Measurements from ENCODE around the gene CYTH1. TPM values are rescaled to one million over a fixed set of nuclear protein-coding genes. Genes with fewer than 3 reads are reported as not detected.
"Not testable (repeated sequence)": the region's sequence is repeated elsewhere in the genome, so short reads cannot be mapped to it uniquely, and the experiment has no call there.

The CYTH1 gene
- total RNA-seq, 2 donors from 2014 or later, result 23.1 to 27.4 TPM

GRCh38 chr17:78781104-78781892 lies 775 bp downstream of the CYTH1 start:
- Mint-ChIP-seq H3K36me3 (ENCODE audit: low read depth) (no peaks in the 10 kb centered on the region), H3K4me3 (peak overlapping the region; percentile 64), H3K27me3 (ENCODE audit: insufficient read depth) (no peaks in the 10 kb centered on the region), H3K9me3 (no peaks in the 10 kb centered on the region), H3K4me1 (peaks cover 23% of the 10 kb centered on the region), H3K27ac (no peak overlapping the region)
- Histone ChIP-seq H3K27ac (ENCODE audit: low read depth, low read length) (peak overlapping the region; percentile 44), H3K4me1 (ENCODE audit: control insufficient read depth, insufficient read depth, low read length) (no peaks in the 10 kb centered on the region), H3K27me3 (ENCODE audit: control insufficient read depth, insufficient read depth, low read length, poor library complexity, severe bottlenecking) (no peaks in the 10 kb centered on the region), H3K36me3 (ENCODE audit: control insufficient read depth, insufficient read depth, low read length) (no peaks in the 10 kb centered on the region), H3K9ac (ENCODE audit: extremely low read depth, low read length, poor library complexity, severe bottlenecking) (peak overlapping the region; percentile 57), H3K9me3 (ENCODE audit: control insufficient read depth, low read length) (no peaks in the 10 kb centered on the region), H3K4me3 (ENCODE audit: low read length) (peak overlapping the region; percentile 87)
- 8 to 12% methylated on average over 22 to 68 of the region's 68 CpGs for WGBS, 2 experiments (ENCODE audit: insufficient coverage in 1 of 2, insufficient read length in 1 of 2)
- DNase-seq, result peak; percentile 85
- TF ChIP-seq, protein P1, sequence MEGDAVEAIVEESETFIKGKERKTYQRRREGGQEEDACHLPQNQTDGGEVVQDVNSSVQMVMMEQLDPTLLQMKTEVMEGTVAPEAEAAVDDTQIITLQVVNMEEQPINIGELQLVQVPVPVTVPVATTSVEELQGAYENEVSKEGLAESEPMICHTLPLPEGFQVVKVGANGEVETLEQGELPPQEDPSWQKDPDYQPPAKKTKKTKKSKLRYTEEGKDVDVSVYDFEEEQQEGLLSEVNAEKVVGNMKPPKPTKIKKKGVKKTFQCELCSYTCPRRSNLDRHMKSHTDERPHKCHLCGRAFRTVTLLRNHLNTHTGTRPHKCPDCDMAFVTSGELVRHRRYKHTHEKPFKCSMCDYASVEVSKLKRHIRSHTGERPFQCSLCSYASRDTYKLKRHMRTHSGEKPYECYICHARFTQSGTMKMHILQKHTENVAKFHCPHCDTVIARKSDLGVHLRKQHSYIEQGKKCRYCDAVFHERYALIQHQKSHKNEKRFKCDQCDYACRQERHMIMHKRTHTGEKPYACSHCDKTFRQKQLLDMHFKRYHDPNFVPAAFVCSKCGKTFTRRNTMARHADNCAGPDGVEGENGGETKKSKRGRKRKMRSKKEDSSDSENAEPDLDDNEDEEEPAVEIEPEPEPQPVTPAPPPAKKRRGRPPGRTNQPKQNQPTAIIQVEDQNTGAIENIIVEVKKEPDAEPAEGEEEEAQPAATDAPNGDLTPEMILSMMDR (conservative IDR thresholded peaks at IDR 0.05), result no peak

DNA sequence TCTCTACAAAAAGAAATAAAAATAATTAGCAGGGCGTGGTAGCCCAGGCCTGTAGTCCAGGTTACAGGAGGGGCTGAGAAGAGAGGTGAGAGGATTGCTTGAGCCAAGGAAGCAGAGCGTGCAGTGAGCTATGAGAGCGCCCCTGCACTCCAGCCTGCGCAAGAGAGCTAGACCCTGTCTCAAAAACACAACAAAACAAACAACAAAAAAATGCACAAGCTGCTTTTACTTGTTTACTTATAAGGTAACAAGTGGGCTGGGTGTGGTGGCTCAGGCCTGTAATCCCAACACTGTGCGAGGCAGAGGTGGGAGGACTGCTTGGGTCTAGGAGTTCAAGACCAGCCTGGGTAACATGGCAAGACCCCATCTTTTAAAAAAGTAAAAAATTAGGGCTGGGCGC lies 1.7 kb downstream of the CYTH1 start:
- Mint-ChIP-seq H3K36me3 (ENCODE audit: low read depth) (no peaks in the 10 kb centered on the region), H3K27ac (no peak overlapping the region), H3K4me3 (peak overlapping the region; percentile 64), H3K4me1 (peaks cover 20% of the 10 kb centered on the region), H3K9me3 (no peaks in the 10 kb centered on the region), H3K27me3 (ENCODE audit: insufficient read depth) (no peaks in the 10 kb centered on the region)
- Histone ChIP-seq H3K27me3 (ENCODE audit: control insufficient read depth, insufficient read depth, low read length, poor library complexity, severe bottlenecking) (no peaks in the 10 kb centered on the region), H3K4me1 (ENCODE audit: control insufficient read depth, insufficient read depth, low read length) (no peaks in the 10 kb centered on the region), H3K9me3 (ENCODE audit: control insufficient read depth, low read length) (no peaks in the 10 kb centered on the region), H3K27ac (ENCODE audit: low read depth, low read length) (no peak overlapping the region), H3K9ac (ENCODE audit: extremely low read depth, low read length, poor library complexity, severe bottlenecking) (no peak overlapping the region), H3K4me3 (ENCODE audit: low read length) (no peak overlapping the region), H3K36me3 (ENCODE audit: control insufficient read depth, insufficient read depth, low read length) (no peaks in the 10 kb centered on the region)
- no peak for DNase-seq
- WGBS, 2 experiments (ENCODE audit: insufficient coverage in 1 of 2, insufficient read length in 1 of 2), result 85 to 94% methylated on average over 3 to 6 of the region's 6 CpGs
- TF ChIP-seq, protein P1 (conservative IDR thresholded peaks at IDR 0.05), result no peak

DNA sequence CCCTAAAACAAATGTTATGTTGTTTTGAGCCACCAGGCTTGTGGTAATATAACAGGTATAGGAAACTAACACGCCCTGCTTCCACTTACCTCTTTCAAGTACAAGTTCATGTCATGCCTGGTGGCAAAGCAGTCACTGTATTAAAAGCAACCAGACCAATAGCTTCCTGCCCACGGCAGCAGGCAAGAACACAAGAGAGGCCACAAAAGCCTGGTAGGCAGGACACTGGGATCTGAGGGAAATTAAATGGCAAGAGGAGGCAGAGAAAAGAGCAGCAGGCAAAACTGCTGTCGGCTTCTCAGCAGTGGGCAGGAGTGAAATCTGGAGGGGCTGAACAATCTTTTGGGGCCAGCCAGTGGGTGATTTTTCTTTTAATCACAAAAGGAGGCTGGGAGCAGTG lies 2.2 kb downstream of the CYTH1 start:
- TF ChIP-seq, protein P1 (conservative IDR thresholded peaks at IDR 0.05), result no peak
- Histone ChIP-seq H3K36me3 (ENCODE audit: control insufficient read depth, insufficient read depth, low read length) (no peaks in the 10 kb centered on the region), H3K9ac (ENCODE audit: extremely low read depth, low read length, poor library complexity, severe bottlenecking) (no peak overlapping the region), H3K4me1 (ENCODE audit: control insufficient read depth, insufficient read depth, low read length) (no peaks in the 10 kb centered on the region), H3K27ac (ENCODE audit: low read depth, low read length) (no peak overlapping the region), H3K4me3 (ENCODE audit: low read length) (no peak overlapping the region), H3K27me3 (ENCODE audit: control insufficient read depth, insufficient read depth, low read length, poor library complexity, severe bottlenecking) (no peaks in the 10 kb centered on the region), H3K9me3 (ENCODE audit: control insufficient read depth, low read length) (no peaks in the 10 kb centered on the region)
- Mint-ChIP-seq H3K36me3 (ENCODE audit: low read depth) (no peaks in the 10 kb centered on the region), H3K4me3 (peak overlapping the region; percentile 64), H3K27me3 (ENCODE audit: insufficient read depth) (no peaks in the 10 kb centered on the region), H3K27ac (no peak overlapping the region), H3K9me3 (no peaks in the 10 kb centered on the region), H3K4me1 (peaks cover 19% of the 10 kb centered on the region)
- WGBS, 2 experiments (ENCODE audit: insufficient coverage in 1 of 2, insufficient read length in 1 of 2), result 78 to 91% methylated on average over 3 of the region's 3 CpGs
- DNase-seq, result peak; percentile 54

DNA sequence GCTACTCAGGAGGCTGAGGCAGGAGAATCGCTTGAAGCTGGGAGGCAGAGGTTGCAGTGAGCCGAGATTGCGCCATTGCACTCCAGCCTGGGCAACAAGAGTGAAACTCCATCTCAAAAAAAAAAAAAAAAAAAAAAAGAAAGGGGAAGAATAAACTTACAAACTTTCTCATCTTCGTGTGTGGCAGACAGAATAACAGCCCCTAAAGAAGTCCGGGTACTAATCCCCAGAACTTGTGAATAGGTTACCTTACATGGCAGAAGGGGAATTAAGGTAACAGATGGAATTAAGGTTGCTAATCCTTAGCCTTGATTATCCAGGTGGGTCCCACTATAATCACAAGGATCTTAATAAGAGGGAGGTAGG lies 2.8 kb downstream of the CYTH1 start:
- peaks cover 19% of the 10 kb centered on the region for H3K4me1 Mint-ChIP-seq
- DNase-seq; H3K9ac ChIP-seq (ENCODE audit: extremely low read depth, low read length, poor library complexity, severe bottlenecking); H3K4me3 ChIP-seq (ENCODE audit: low read length); H3K9me3 Mint-ChIP-seq; H3K27ac Mint-ChIP-seq; H3K4me1 ChIP-seq (ENCODE audit: control insufficient read depth, insufficient read depth, low read length); H3K9me3 ChIP-seq (ENCODE audit: control insufficient read depth, low read length); H3K27ac ChIP-seq (ENCODE audit: low read depth, low read length); H3K36me3 Mint-ChIP-seq (ENCODE audit: low read depth); H3K36me3 ChIP-seq (ENCODE audit: control insufficient read depth, insufficient read depth, low read length); H3K27me3 ChIP-seq (ENCODE audit: control insufficient read depth, insufficient read depth, low read length, poor library complexity, severe bottlenecking); H3K4me3 Mint-ChIP-seq; H3K27me3 Mint-ChIP-seq (ENCODE audit: insufficient read depth): not testable (repeated sequence)
- 92% methylated on average over 5 of the region's 5 CpGs; no CpG with 5 or more reads in 1 of the 2 experiments for WGBS, 2 experiments (ENCODE audit: insufficient coverage in 1 of 2, insufficient read length in 1 of 2)

Measured in endodermal cell (in vitro differentiated cells).